MG63 (cell line): ENCODE data around the gene AQP1. TPM values are rescaled to one million over a fixed set of nuclear protein-coding genes. Genes with fewer than 3 reads are reported as not detected.

Experiments
- DNase-seq: peaks from one replicate; pipeline ENCODE4 v3.0.0-alpha.2; 2020
- H3K27me3 ChIP-seq: fragments of 250-450 bp; sonication (Bioruptor Pico); 2 replicates; pipeline ENCODE4 v1.5.1; 2020; ENCODE audit warnings: mild to moderate bottlenecking, moderate library complexity
- H3K36me3 ChIP-seq: fragments of 250-450 bp; sonication (Bioruptor Pico); 2 replicates; pipeline ENCODE4 v1.5.1; 2020; ENCODE audit warnings: mild to moderate bottlenecking, moderate library complexity
- H3K4me3 ChIP-seq: fragments of 250-450 bp; sonication (Bioruptor Pico); 2 replicates; pipeline ENCODE4 v1.5.1; 2020; ENCODE audit warnings: mild to moderate bottlenecking, moderate library complexity
- H3K9me3 ChIP-seq: fragments of 250-450 bp; sonication (Bioruptor Pico); 2 replicates; pipeline ENCODE4 v1.5.1; 2020; ENCODE audit warnings: mild to moderate bottlenecking, moderate library complexity
- total RNA-seq: library from RNA; depleted of rRNA; stranded (reverse); fragments of >200 nt; shearing (Covaris generic); gene quantifications from 2 replicates; pipeline ENCODE4 v1.2.3, GENCODE V29; 2014; ENCODE audit warnings: low replicate concordance; rRNA removed

The AQP1 gene
- not detected in 2 replicates for total RNA-seq

GRCh38 chr7:30911561-30911969 is at the start of gene AQP1:
AQP1 (plus strand) TSS chr7:30911853; CDS start chr7:30911910, 57 bp downstream.
- Histone ChIP-seq H3K4me3 (no peak within 1 kb of the TSS), H3K27me3 (no peaks in the 10 kb centered on the region), H3K9me3 (no peaks in the 10 kb centered on the region), H3K36me3 (no peaks in the 10 kb centered on the region)
- DNase-seq: no peak

GRCh38 chr7:30862995-30863705 is 48.5 kb upstream of the AQP1 start:
- Histone ChIP-seq H3K36me3 (no peaks in the 10 kb centered on the region), H3K9me3 (no peaks in the 10 kb centered on the region), H3K27me3 (no peaks in the 10 kb centered on the region), H3K4me3 (no peak overlapping the region)
- DNase-seq: peak; percentile 38

GRCh38 chr7:30863706-30864035 is 48.0 kb upstream of the AQP1 start:
- no peaks in the 10 kb centered on the region for H3K9me3 ChIP-seq
- no peak overlapping the region for H3K4me3 ChIP-seq
- H3K27me3 ChIP-seq: no peaks in the 10 kb centered on the region
- no peak for DNase-seq
- H3K36me3 ChIP-seq: no peaks in the 10 kb centered on the region

GRCh38 chr7:30864101-30864500 is 47.6 kb upstream of the AQP1 start:
- no peaks in the 10 kb centered on the region for H3K9me3 ChIP-seq
- no peak for DNase-seq
- no peak overlapping the region for H3K4me3 ChIP-seq
- no peaks in the 10 kb centered on the region for H3K36me3 ChIP-seq
- H3K27me3 ChIP-seq: no peaks in the 10 kb centered on the region

- Histone ChIP-seq H3K4me3 (no peak overlapping the region), H3K9me3 (no peaks in the 10 kb centered on the region), H3K27me3 (no peaks in the 10 kb centered on the region), H3K36me3 (no peaks in the 10 kb centered on the region)
- DNase-seq: no peak
These were observed 46.6 kb upstream of the AQP1 start for GRCh38 chr7:30865076-30865475.

GRCh38 chr7:30865821-30866220 is 45.8 kb upstream of the AQP1 start:
- Histone ChIP-seq H3K36me3 (no peaks in the 10 kb centered on the region), H3K4me3 (no peak overlapping the region), H3K27me3 (no peaks in the 10 kb centered on the region), H3K9me3 (no peaks in the 10 kb centered on the region)
- no peak for DNase-seq

GRCh38 chr7:30866939-30867338 is 44.7 kb upstream of the AQP1 start:
- Histone ChIP-seq H3K4me3 (no peak overlapping the region), H3K36me3 (no peaks in the 10 kb centered on the region), H3K9me3 (no peaks in the 10 kb centered on the region), H3K27me3 (no peaks in the 10 kb centered on the region)
- no peak for DNase-seq

- no peak for DNase-seq
- Histone ChIP-seq H3K4me3 (no peak overlapping the region), H3K9me3 (no peaks in the 10 kb centered on the region), H3K27me3 (no peaks in the 10 kb centered on the region), H3K36me3 (no peaks in the 10 kb centered on the region)
These were observed 44.2 kb upstream of the AQP1 start for GRCh38 chr7:30867483-30867882.

- Histone ChIP-seq H3K4me3 (no peak overlapping the region), H3K36me3 (no peaks in the 10 kb centered on the region), H3K9me3 (no peaks in the 10 kb centered on the region), H3K27me3 (no peaks in the 10 kb centered on the region)
- DNase-seq: peak; percentile 38
These were observed 41.6 kb upstream of the AQP1 start for GRCh38 chr7:30869794-30870611.

GRCh38 chr7:30870821-30871518 is 40.7 kb upstream of the AQP1 start:
- Histone ChIP-seq H3K27me3 (no peaks in the 10 kb centered on the region), H3K36me3 (no peaks in the 10 kb centered on the region), H3K9me3 (no peaks in the 10 kb centered on the region), H3K4me3 (no peak overlapping the region)
- no peak for DNase-seq

GRCh38 chr7:30871655-30872054 is 40.0 kb upstream of the AQP1 start:
- Histone ChIP-seq H3K9me3 (no peaks in the 10 kb centered on the region), H3K36me3 (no peaks in the 10 kb centered on the region), H3K27me3 (no peaks in the 10 kb centered on the region), H3K4me3 (no peak overlapping the region)
- no peak for DNase-seq

GRCh38 chr7:30873207-30873606 is 38.4 kb upstream of the AQP1 start:
- DNase-seq: no peak
- H3K27me3 ChIP-seq: no peaks in the 10 kb centered on the region
- no peaks in the 10 kb centered on the region for H3K36me3 ChIP-seq
- no peaks in the 10 kb centered on the region for H3K9me3 ChIP-seq
- no peak overlapping the region for H3K4me3 ChIP-seq

- Histone ChIP-seq H3K27me3 (no peaks in the 10 kb centered on the region), H3K36me3 (no peaks in the 10 kb centered on the region), H3K4me3 (no peak overlapping the region), H3K9me3 (no peaks in the 10 kb centered on the region)
- DNase-seq: no peak
These were observed 38.0 kb upstream of the AQP1 start for GRCh38 chr7:30873656-30874055.

GRCh38 chr7:30874656-30875302 is 36.9 kb upstream of the AQP1 start:
- no peak for DNase-seq
- Histone ChIP-seq H3K9me3 (no peaks in the 10 kb centered on the region), H3K27me3 (no peaks in the 10 kb centered on the region), H3K4me3 (no peak overlapping the region), H3K36me3 (no peaks in the 10 kb centered on the region)

GRCh38 chr7:30877015-30877769 is 34.5 kb upstream of the AQP1 start:
- Histone ChIP-seq H3K36me3 (no peaks in the 10 kb centered on the region), H3K4me3 (no peak overlapping the region), H3K27me3 (no peaks in the 10 kb centered on the region), H3K9me3 (no peaks in the 10 kb centered on the region)
- no peak for DNase-seq

- no peaks in the 10 kb centered on the region for H3K9me3 ChIP-seq
- H3K36me3 ChIP-seq: no peaks in the 10 kb centered on the region
- H3K27me3 ChIP-seq: no peaks in the 10 kb centered on the region
- H3K4me3 ChIP-seq: no peak overlapping the region
- no peak for DNase-seq
These were observed 33.7 kb upstream of the AQP1 start for GRCh38 chr7:30877993-30878392.
